Measurements from ENCODE around the gene FOXN4.

DNA sequence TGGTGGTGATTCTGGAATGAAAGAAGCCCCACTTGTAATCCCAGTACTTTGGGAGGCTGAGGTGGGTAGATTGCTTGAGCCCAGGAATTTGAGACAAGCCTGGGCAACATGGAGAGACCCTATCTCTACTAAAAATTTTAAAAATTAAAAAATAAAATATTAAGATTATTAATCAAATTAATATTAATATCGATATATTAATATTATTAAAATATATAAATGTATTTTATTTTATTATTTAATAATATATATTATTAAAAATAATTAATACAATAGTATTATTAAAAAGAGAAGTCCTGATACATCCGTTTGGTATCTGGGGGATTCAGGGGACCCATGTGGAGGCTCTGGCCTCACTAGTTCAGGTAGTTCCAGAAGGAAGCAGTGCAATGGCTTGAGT is 68.7 kb downstream of the FOXN4 start:
- TF ChIP-seq CTCF (optimal IDR thresholded peaks at IDR 0.05 in 1 of 3, IDR thresholded peaks at IDR 0.05 in 1 of 3, conservative IDR thresholded peaks at IDR 0.05 in 1 of 3; ENCODE audit: extremely low read depth in 1 of 3, insufficient read depth in 2 of 3, low read length in 3 of 3) (no peak), EZH2 (IDR thresholded peaks at IDR 0.05; ENCODE audit: low read length) (no peak)

Measured in keratinocyte (primary cell).